Ishikawa (cell line): ENCODE data around the gene NXPH2.

Experiments
- EGR1 ChIP-seq: IDR thresholded peaks from 2 replicates; pipeline ENCODE4 v1.6.1; 2012
- FOXM1 ChIP-seq: IDR thresholded peaks from 2 replicates; pipeline ENCODE4 v1.6.1; 2012; ENCODE audit warnings: low read depth, borderline replicate concordance
- MAX ChIP-seq: IDR thresholded peaks from 2 replicates; pipeline ENCODE4 v1.6.1; 2012
- RAD21 ChIP-seq: IDR thresholded peaks from 2 replicates; pipeline ENCODE4 v1.6.1; 2012; ENCODE audit warnings: low read depth
- REST ChIP-seq: IDR thresholded peaks from 2 replicates; pipeline ENCODE4 v1.6.1; 2012; ENCODE audit warnings: low read depth, mild to moderate bottlenecking
- TAF1 ChIP-seq: IDR thresholded peaks from 2 replicates; pipeline ENCODE4 v1.6.1; 2012; ENCODE audit warnings: low read depth, mild to moderate bottlenecking
- TEAD4 ChIP-seq: IDR thresholded peaks from 2 replicates; pipeline ENCODE4 v1.6.1; 2012
- USF1 ChIP-seq: IDR thresholded peaks from 2 replicates; pipeline ENCODE4 v1.6.1; 2012

DNA sequence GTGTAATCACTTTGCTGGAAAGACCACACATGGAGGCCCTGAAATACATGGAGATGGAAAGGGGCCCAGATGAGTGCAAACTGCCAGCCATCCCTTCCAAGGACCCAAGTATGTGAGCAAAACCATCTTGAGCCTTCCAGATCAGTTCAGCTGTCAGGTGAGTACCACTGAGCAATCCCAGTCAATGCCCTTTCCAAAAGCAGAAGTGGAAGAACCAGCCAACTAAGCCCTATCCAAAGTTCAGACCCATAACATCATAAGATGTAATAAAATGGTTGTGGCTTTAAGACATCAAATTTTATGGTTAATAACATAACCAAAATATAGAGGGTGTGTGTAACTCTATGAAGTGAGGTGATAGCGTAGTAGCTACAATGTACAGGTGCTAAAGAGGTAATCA, 88.5 kb downstream of the NXPH2 start:
- TF ChIP-seq TEAD4 = no peak
- no peak for TF ChIP-seq FOXM1
- no peak for TF ChIP-seq EGR1
- no peak for TF ChIP-seq REST
- TF ChIP-seq USF1 = no peak
- TF ChIP-seq RAD21 = no peak
- no peak for TF ChIP-seq TAF1
- no peak for TF ChIP-seq MAX
